HEK293 (cell line): ENCODE data around the gene ADK.

Experiments
- CTCF ChIA-PET: fragments of 350-600 bp; formaldehyde crosslinking; extraction: SDS; loops from one replicate; lab custom pipeline; 2021; ENCODE audit warnings: antibody characterized with exemption; lab: Yijun Ruan, JAX
- POLR2A ChIA-PET: fragments of 300-600 bp; formaldehyde crosslinking; extraction: SDS; loops from one replicate; lab custom pipeline; 2020; ENCODE audit warnings: antibody characterized with exemption, inconsistent platforms; lab: Yijun Ruan, JAX
- H3K27ac ChIP-seq: fragments of 200-500 bp; sonication (Bioruptor generic); 2 replicates; pipeline ENCODE4 v1.5.1; 2014; ENCODE audit warnings: low read depth, low read length, control low read depth, inconsistent platforms; ENCODE audit errors: extremely low read depth
- H3K36me3 ChIP-seq, 2 experiments: fragments of 200-500 bp in 1 of 2; sonication (Bioruptor generic) in 1 of 2; 1 replicate in 1 of 2; 2 replicates in 1 of 2; pipeline ENCODE4 v1.5.1; 2014 to 2017; ENCODE audit warnings: inconsistent platforms in 2 of 2, low read length in 2 of 2; ENCODE audit not compliant: control insufficient read depth in 2 of 2, insufficient read depth in 1 of 2
- H3K4me1 ChIP-seq: fragments of 200-500 bp; sonication (Bioruptor generic); 2 replicates; pipeline ENCODE4 v1.5.1; 2014; ENCODE audit warnings: mild to moderate bottlenecking, low read length, inconsistent platforms; ENCODE audit not compliant: control insufficient read depth, insufficient read depth
- H3K4me3 ChIP-seq: 2 replicates; pipeline ENCODE4 v1.5.1; 2011; ENCODE audit warnings: low read depth, mild to moderate bottlenecking, control low read depth, low read length, moderate library complexity
- H3K9me3 ChIP-seq: fragments of 200-500 bp; sonication (Bioruptor generic); 2 replicates; pipeline ENCODE4 v1.5.1; 2014; ENCODE audit warnings: low read depth, low read length, inconsistent platforms; ENCODE audit not compliant: control insufficient read depth, insufficient read depth
- WT1 ChIP-seq: fragments of 450-650 bp; formaldehyde crosslinking; IDR thresholded peaks from 2 replicates; pipeline ENCODE4 v1.5.1; 2016; ENCODE audit warnings: missing biosample characterization, missing genetic modification characterization
- YY1 ChIP-seq: fragments of 450-650 bp; formaldehyde crosslinking; IDR thresholded peaks from 2 replicates; pipeline ENCODE4 v1.5.1; 2018; ENCODE audit warnings: missing biosample characterization, missing genetic modification characterization
- YY2 ChIP-seq: fragments of 450-650 bp; formaldehyde crosslinking; IDR thresholded peaks from 2 replicates; pipeline ENCODE4 v1.5.1; 2016; ENCODE audit warnings: missing biosample characterization, missing genetic modification characterization
- ZNF174 ChIP-seq: fragments of 450-650 bp; formaldehyde crosslinking; IDR thresholded peaks from 2 replicates; pipeline ENCODE4 v1.5.0; 2017; ENCODE audit warnings: missing biosample characterization, mild to moderate bottlenecking, missing genetic modification characterization
- ZNF37A ChIP-seq: fragments of 450-650 bp; IDR thresholded peaks from 2 replicates; pipeline ENCODE4 v1.5.1; 2018; ENCODE audit warnings: missing biosample characterization, missing genetic modification characterization
- ZNF473 ChIP-seq: fragments of 450-650 bp; formaldehyde crosslinking; IDR thresholded peaks from 2 replicates; pipeline ENCODE4 v1.5.1; 2017; ENCODE audit warnings: missing biosample characterization, missing genetic modification characterization
- ZNF544 ChIP-seq: fragments of 450-650 bp; formaldehyde crosslinking; IDR thresholded peaks from 2 replicates; pipeline ENCODE4 v1.5.0; 2017; ENCODE audit warnings: missing biosample characterization, missing genetic modification characterization
- ZNF585B ChIP-seq: fragments of 450-650 bp; formaldehyde crosslinking; IDR thresholded peaks from 2 replicates; pipeline ENCODE4 v1.5.1; 2016; ENCODE audit warnings: missing biosample characterization, missing genetic modification characterization
- ZNF791 ChIP-seq: fragments of 450-650 bp; formaldehyde crosslinking; IDR thresholded peaks from 2 replicates; pipeline ENCODE4 v1.5.1; 2016; ENCODE audit warnings: missing biosample characterization, missing genetic modification characterization
- TF ChIP-seq, protein P1 (sequence below): fragments of 450-650 bp; formaldehyde crosslinking; optimal IDR thresholded peaks from 2 replicates; pipeline ENCODE3; 2016; ENCODE audit warnings: missing biosample characterization, mild to moderate bottlenecking, missing genetic modification characterization
- TF ChIP-seq, protein P2 (sequence below): fragments of 450-650 bp; formaldehyde crosslinking; IDR thresholded peaks from 2 replicates; pipeline ENCODE4 v1.5.1; 2016; ENCODE audit warnings: missing biosample characterization, missing genetic modification characterization
- TF ChIP-seq, protein P3 (sequence below): fragments of 450-650 bp; formaldehyde crosslinking; IDR thresholded peaks from 2 replicates; pipeline ENCODE4 v1.5.1; 2016; ENCODE audit warnings: missing biosample characterization, missing genetic modification characterization
- TF ChIP-seq, protein P4 (sequence below): fragments of 450-650 bp; formaldehyde crosslinking; IDR thresholded peaks from 2 replicates; pipeline ENCODE4 v1.5.1; 2016; ENCODE audit warnings: missing biosample characterization, missing genetic modification characterization, low read depth
- TF ChIP-seq, protein P5 (sequence below): fragments of 450-650 bp; formaldehyde crosslinking; IDR thresholded peaks from 2 replicates; pipeline ENCODE4 v1.5.1; 2016; ENCODE audit warnings: missing biosample characterization, missing genetic modification characterization

ADK gene

DNA sequence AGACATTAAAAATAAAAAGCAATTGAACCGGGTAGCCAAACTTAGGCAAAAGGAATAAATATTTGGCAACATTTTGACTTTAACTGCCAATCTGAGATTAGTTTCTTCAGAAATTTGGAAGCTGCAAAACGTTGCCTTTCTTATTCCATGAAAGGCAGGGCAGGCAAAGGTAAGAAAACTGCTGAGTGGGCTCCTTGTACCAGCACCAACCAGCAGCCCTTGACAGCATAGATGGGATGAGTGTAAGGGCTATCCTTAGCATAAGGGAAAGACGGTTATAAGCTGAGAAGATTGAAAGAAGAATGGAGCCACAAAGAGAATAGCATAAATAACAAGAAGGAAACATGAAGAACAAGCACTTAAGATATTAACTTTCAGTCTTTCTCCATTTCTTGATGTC lies 29.0 kb upstream of the ADK start:
- peaks cover 52 to 98% of the 10 kb centered on the region in 2 experiments for H3K36me3 ChIP-seq
- H3K9me3 ChIP-seq = no peaks in the 10 kb centered on the region
- TF ChIP-seq, protein P1, sequence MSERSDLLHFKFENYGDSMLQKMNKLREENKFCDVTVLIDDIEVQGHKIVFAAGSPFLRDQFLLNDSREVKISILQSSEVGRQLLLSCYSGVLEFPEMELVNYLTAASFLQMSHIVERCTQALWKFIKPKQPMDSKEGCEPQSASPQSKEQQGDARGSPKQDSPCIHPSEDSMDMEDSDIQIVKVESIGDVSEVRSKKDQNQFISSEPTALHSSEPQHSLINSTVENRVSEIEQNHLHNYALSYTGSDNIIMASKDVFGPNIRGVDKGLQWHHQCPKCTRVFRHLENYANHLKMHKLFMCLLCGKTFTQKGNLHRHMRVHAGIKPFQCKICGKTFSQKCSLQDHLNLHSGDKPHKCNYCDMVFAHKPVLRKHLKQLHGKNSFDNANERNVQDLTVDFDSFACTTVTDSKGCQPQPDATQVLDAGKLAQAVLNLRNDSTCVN (tag by site-specific recombination) = no peak
- TF ChIP-seq YY1 (tag by site-specific recombination) (no peak), WT1 (no peak), ZNF544 (tag by site-specific recombination) (no peak), YY2 (no peak), ZNF585B (tag by site-specific recombination) (no peak), ZNF37A (no peak), ZNF473 (tag by site-specific recombination) (no peak), ZNF791 (tag by site-specific recombination) (no peak)
- TF ChIP-seq, protein P2, sequence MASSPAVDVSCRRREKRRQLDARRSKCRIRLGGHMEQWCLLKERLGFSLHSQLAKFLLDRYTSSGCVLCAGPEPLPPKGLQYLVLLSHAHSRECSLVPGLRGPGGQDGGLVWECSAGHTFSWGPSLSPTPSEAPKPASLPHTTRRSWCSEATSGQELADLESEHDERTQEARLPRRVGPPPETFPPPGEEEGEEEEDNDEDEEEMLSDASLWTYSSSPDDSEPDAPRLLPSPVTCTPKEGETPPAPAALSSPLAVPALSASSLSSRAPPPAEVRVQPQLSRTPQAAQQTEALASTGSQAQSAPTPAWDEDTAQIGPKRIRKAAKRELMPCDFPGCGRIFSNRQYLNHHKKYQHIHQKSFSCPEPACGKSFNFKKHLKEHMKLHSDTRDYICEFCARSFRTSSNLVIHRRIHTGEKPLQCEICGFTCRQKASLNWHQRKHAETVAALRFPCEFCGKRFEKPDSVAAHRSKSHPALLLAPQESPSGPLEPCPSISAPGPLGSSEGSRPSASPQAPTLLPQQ (tag by site-specific recombination) = no peak
- TF ChIP-seq, protein P3, sequence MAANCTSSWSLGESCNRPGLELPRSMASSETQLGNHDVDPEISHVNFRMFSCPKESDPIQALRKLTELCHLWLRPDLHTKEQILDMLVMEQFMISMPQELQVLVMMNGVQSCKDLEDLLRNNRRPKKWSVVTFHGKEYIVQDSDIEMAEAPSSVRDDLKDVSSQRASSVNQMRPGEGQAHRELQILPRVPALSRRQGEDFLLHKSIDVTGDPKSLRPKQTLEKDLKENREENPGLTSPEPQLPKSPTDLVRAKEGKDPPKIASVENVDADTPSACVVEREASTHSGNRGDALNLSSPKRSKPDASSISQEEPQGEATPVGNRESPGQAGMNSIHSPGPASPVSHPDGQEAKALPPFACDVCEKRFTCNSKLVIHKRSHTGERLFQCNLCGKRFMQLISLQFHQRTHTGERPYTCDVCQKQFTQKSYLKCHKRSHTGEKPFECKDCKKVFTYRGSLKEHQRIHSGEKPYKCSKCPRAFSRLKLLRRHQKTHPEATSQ (tag by site-specific recombination) = no peak
- TF ChIP-seq, protein P4, sequence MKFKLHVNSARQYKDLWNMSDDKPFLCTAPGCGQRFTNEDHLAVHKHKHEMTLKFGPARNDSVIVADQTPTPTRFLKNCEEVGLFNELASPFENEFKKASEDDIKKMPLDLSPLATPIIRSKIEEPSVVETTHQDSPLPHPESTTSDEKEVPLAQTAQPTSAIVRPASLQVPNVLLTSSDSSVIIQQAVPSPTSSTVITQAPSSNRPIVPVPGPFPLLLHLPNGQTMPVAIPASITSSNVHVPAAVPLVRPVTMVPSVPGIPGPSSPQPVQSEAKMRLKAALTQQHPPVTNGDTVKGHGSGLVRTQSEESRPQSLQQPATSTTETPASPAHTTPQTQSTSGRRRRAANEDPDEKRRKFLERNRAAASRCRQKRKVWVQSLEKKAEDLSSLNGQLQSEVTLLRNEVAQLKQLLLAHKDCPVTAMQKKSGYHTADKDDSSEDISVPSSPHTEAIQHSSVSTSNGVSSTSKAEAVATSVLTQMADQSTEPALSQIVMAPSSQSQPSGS (tag by site-specific recombination) = no peak
- TF ChIP-seq, all 188 proteins: peak for 0
- CTCF ChIA-PET = interaction anchor here (0.5 to 1.3 kb wide), 3 partner anchors 13 to 68 kb away, joined by 3 read pairs; no protein-coding TSS in a partner anchor
- no peak overlapping the region for H3K27ac ChIP-seq
- no peak overlapping the region for H3K4me3 ChIP-seq
- no peaks in the 10 kb centered on the region for H3K4me1 ChIP-seq
- POLR2A ChIA-PET = no interaction called here

DNA sequence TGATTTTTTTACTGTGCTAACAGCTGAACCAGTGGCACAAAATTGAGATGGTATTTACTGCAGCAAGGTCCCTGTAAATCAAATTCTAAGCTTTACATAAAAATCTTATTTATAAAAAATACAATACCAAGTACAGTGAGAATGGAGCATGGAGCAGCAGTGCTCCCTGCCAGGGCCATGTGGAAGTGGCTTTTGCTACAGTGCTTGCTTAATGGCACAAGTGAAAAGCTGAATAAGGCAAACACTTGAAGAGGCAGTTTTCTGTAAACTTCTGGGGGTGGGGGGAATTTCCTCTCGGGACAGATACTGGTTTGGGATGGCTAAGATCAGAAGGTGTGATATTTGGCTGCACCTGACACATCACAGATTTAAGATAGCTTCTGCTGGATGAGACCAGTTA lies 27.9 kb upstream of the ADK start:
- H3K4me3 ChIP-seq = no peak overlapping the region

More for the DNA sequence above, 27.9 kb upstream of the ADK start:
- CTCF ChIA-PET = interaction anchor here (0.8 to 3.1 kb wide), 6 partner anchors 12 to 242 kb away, joined by 3 to 14 read pairs (median 3); no protein-coding TSS in a partner anchor
- no peak for TF ChIP-seq ZNF174
- TF ChIP-seq, protein P5, sequence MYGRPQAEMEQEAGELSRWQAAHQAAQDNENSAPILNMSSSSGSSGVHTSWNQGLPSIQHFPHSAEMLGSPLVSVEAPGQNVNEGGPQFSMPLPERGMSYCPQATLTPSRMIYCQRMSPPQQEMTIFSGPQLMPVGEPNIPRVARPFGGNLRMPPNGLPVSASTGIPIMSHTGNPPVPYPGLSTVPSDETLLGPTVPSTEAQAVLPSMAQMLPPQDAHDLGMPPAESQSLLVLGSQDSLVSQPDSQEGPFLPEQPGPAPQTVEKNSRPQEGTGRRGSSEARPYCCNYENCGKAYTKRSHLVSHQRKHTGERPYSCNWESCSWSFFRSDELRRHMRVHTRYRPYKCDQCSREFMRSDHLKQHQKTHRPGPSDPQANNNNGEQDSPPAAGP (tag by site-specific recombination) = no peak
- no peaks in the 10 kb centered on the region for H3K9me3 ChIP-seq
- H3K27ac ChIP-seq = no peak overlapping the region
- H3K4me1 ChIP-seq = no peaks in the 10 kb centered on the region
- POLR2A ChIA-PET = no interaction called here
- peaks cover 58 to 93% of the 10 kb centered on the region in 2 experiments for H3K36me3 ChIP-seq
